ENCODE results near the gene CLEC4C. TPM values are rescaled to one million over a fixed set of nuclear protein-coding genes. Genes with fewer than 3 reads are reported as not detected.
"Not testable (repeated sequence)": the region's sequence is repeated elsewhere in the genome, so short reads cannot be mapped to it uniquely, and the experiment has no call there.

Gene CLEC4C
- total and polyA plus RNA-seq, 2 experiments from 2014 or later: not detected

DNA sequence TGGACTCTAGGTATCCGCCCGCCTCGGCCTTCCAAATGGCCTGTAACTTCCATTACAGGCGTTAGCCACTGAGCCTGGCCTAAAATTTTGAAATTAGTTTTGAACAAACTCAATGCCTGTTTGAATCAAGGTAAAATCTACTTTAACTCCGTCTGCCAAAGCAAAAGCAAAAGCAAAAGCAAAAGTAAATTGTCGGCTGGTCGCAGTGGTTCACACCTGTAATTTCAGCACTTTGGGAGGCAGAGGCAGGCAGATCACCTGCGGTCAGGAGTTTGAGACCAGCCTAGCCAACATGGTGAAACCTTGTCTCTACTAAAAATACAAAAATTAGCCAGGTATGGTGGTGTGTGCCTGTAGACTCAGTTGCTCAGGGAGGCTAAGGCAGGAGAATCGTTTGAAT lies 8.5 kb upstream of the CLEC4C start:
- H3K27ac Mint-ChIP-seq; H4K20me1 ChIP-seq (replicated peaks; ENCODE audit: insufficient read depth); H3K36me3 Mint-ChIP-seq (ENCODE audit: low read depth); H3K27ac ChIP-seq (ENCODE audit: low read depth); H2AFZ ChIP-seq; H3K27me3 Mint-ChIP-seq (ENCODE audit: insufficient read depth, low read depth, poor library complexity); H3K4me3 Mint-ChIP-seq; H3K36me3 ChIP-seq (ENCODE audit: insufficient read depth); H3K4me2 ChIP-seq; H3K9me3 Mint-ChIP-seq; H3K79me2 ChIP-seq (replicated peaks; ENCODE audit: insufficient read depth); ATAC-seq; H3K9me2 ChIP-seq (ENCODE audit: insufficient read depth); H3K4me3 ChIP-seq; DNase-seq (ENCODE audit: low spot score); H3K27me3 ChIP-seq (ENCODE audit: insufficient read depth): not testable (repeated sequence)
- H3K4me1 Mint-ChIP-seq: peaks cover 22% of the 10 kb centered on the region
- H3K4me1 ChIP-seq (ENCODE audit: insufficient read depth): peaks cover 30% of the 10 kb centered on the region
- peaks cover 18% of the 10 kb centered on the region; the same call in 1 of the 2 replicates for H3F3A ChIP-seq (replicated peaks; ENCODE audit: low read depth)

DNA sequence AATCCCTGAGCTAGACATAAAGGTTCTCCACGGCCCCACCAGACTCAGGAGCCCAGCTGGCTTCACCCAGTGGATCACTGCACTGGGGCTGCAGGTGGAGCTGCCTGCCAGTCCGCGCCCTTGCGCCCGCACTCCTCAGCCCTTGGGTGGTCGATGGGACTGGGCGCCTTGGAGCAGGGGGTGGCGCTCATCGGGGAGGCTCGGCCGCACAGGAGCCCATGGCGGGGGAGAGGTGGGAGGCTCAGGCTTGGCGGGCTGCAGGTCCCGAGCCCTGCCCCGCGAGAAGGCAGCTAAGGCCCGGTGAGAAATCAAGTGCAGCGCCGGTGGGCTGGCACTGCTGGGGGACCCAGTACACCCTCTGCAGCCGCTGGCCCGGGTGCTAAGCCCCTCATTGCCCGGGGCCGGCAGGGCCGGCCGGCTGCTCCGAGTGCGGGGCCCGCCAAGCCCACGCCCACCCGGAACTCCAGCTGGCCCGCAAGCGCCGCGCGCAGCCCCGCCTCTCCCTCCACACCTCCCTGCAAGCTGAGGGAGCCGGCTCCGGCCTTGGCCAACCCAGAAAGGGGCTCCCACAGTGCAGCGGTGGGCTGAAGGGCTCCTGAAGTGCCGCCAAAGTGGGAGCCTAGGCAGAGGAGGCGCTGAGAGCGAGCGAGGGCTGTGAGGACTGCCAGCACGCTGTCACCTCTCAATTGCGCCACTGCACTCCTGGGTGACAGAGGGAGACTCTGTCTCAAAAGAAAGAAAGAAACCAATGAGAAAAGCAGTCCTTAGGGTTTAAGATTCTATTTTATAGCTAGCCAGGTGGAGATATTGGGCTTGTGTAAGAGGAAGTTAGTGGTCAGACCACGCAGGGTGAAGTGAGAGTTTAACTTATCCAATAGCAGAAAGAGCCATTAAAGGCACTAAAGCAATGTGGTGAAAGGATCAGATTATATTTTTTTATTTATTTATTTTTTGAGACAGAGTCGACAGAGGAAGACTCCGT lies 5.1 kb upstream of the CLEC4C start:
- H3K4me2 ChIP-seq; DNase-seq (ENCODE audit: low spot score); H3K9me3 Mint-ChIP-seq; H3K4me1 Mint-ChIP-seq; H3K4me1 ChIP-seq (ENCODE audit: insufficient read depth); H3F3A ChIP-seq (replicated peaks; ENCODE audit: low read depth); H3K27ac ChIP-seq (ENCODE audit: low read depth); H3K4me3 ChIP-seq; H4K20me1 ChIP-seq (replicated peaks; ENCODE audit: insufficient read depth); ATAC-seq; H3K36me3 ChIP-seq (ENCODE audit: insufficient read depth); H3K79me2 ChIP-seq (replicated peaks; ENCODE audit: insufficient read depth); H3K9me2 ChIP-seq (ENCODE audit: insufficient read depth); H3K36me3 Mint-ChIP-seq (ENCODE audit: low read depth); H3K27me3 ChIP-seq (ENCODE audit: insufficient read depth); H3K4me3 Mint-ChIP-seq; H3K27me3 Mint-ChIP-seq (ENCODE audit: insufficient read depth, low read depth, poor library complexity); H3K27ac Mint-ChIP-seq: not testable (repeated sequence)
- H2AFZ ChIP-seq: 0 out of 2 replicates have a peak overlapping the region, but pooled peaks have one; percentile 38

DNA sequence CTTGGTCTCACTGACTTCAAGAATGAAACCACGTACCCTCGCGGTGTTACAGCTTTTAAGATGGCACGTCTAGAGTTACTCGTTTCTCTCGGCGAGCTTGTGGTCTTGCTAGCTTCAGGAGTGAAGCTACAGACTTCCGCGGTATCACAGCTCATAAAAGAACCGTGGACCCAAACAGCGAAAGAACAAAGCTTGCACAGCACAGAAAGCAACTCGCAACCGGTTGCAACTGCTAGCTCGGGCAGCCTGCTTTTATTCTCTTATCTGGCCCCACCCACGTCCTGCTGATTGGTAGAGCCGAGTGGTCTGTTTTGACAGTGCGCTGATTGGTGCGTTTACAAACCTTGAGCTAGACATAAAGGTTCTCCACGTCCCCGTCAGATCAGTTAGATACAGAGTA lies 4.2 kb upstream of the CLEC4C start:
- no peak for ATAC-seq
- H3K36me3 Mint-ChIP-seq (ENCODE audit: low read depth): peaks cover 10% of the 10 kb centered on the region
- no peak for TF ChIP-seq EZH2phosphoT487 (IDR thresholded peaks at IDR 0.05; ENCODE audit: unreplicated experiment)
- no peak for TF ChIP-seq STAT1 (IDR thresholded peaks at IDR 0.05; ENCODE audit: unreplicated experiment)
- TF ChIP-seq ZNF462 (CRISPR knock-in tag; IDR thresholded peaks at IDR 0.05): no peak
- TF ChIP-seq POLR2AphosphoS5 (IDR thresholded peaks at IDR 0.05; ENCODE audit: low read depth): 0 out of 2 replicates have a peak, but pooled peaks have one; percentile 27
- TF ChIP-seq CREB1 (CRISPR knock-in tag; IDR thresholded peaks at IDR 0.05; ENCODE audit: low read depth): no peak
- no peak for TF ChIP-seq ZNF331 (CRISPR knock-in tag; IDR thresholded peaks at IDR 0.05; ENCODE audit: low read depth)
- Histone ChIP-seq H3K4me3 (no peak overlapping the region), H3K4me2 (no peak overlapping the region), H3F3A (replicated peaks; ENCODE audit: low read depth) (peaks cover 7% of the 10 kb centered on the region; the same call in 1 of the 2 replicates), H3K27me3 (ENCODE audit: insufficient read depth) (no peaks in the 10 kb centered on the region), H3K4me1 (ENCODE audit: insufficient read depth) (no peaks in the 10 kb centered on the region), H4K20me1 (replicated peaks; ENCODE audit: insufficient read depth) (no peaks in the 10 kb centered on the region), H3K36me3 (ENCODE audit: insufficient read depth) (no peaks in the 10 kb centered on the region), H3K27ac (ENCODE audit: low read depth) (no peak overlapping the region), H3K79me2 (replicated peaks; ENCODE audit: insufficient read depth) (no peaks in the 10 kb centered on the region), H2AFZ (peak overlapping the region; percentile 63), H3K9me2 (ENCODE audit: insufficient read depth) (no peaks in the 10 kb centered on the region)
- no peak overlapping the region for H3K4me3 Mint-ChIP-seq
- H3K27ac Mint-ChIP-seq: no peak overlapping the region
- peaks cover 6% of the 10 kb centered on the region; the same call in 1 of the 3 replicates for H3K4me1 Mint-ChIP-seq
- peaks cover 8% of the 10 kb centered on the region for H3K27me3 Mint-ChIP-seq (ENCODE audit: insufficient read depth, low read depth, poor library complexity)
- peaks cover 11% of the 10 kb centered on the region for H3K9me3 Mint-ChIP-seq
- DNase-seq (ENCODE audit: low spot score): no peak
